Suprapubic skin (tissue), 4 donors: ENCODE results near the gene BRIP1.

Experiments used
- CTCF ChIP-seq, 2 donors: fragments of 200-600 bp in 1 of 2; fragments of 450-650 bp in 1 of 2; sonication (generic) in 1 of 2; IDR thresholded peaks; one replicate each; pipeline ENCODE4 v1.5.1; 2016 to 2019; ENCODE audit warnings: antibody characterized with exemption in 2 of 2, mild to moderate bottlenecking in 1 of 2, moderate library complexity in 1 of 2
- EP300 ChIP-seq: sonication (generic); formaldehyde crosslinking; IDR thresholded peaks from one replicate; pipeline ENCODE4 v1.6.1; 2017; ENCODE audit warnings: antibody characterized with exemption
- POLR2A ChIP-seq, 2 donors: fragments of 450-650 bp; IDR thresholded peaks; one replicate each; pipeline ENCODE4 v1.6.1; 2017; ENCODE audit warnings: antibody characterized with exemption in 2 of 2, mild to moderate bottlenecking in 2 of 2, moderate library complexity in 2 of 2
- POLR2AphosphoS5 ChIP-seq, 3 donors: sonication (generic); formaldehyde crosslinking; IDR thresholded peaks; one replicate each; pipeline ENCODE4 v1.6.1; 2017; ENCODE audit warnings: antibody characterized with exemption in 3 of 3

DNA sequence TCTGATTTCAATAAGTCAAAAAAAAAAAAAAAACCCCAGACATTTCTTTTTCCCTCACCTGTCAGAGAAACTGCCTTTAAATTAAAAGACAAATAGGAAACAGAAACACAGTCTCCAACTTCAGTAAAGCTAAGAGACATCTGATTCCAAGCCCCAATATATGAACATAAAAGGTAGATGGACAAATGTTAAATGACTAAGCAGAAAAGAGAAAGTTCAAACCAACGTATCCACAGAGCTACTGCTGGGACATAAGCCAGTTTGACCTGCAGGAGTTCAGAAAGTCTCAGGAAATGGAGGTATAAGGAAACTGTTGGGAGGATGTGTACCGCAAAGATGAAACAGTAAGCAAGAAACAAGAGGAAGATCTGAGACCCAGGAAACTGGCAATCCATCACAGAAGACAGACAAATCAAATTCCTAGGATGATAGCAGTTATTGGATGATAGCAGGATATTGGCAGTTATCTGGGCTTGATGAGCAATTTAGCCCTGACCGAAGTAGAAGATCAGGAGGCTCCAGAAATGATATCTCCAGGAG lies 135.0 kb downstream of the BRIP1 start:
- TF ChIP-seq CTCF (IDR thresholded peaks at IDR 0.05) = no peak
- TF ChIP-seq POLR2AphosphoS5 (IDR thresholded peaks at IDR 0.05) = no peak
- no peak for TF ChIP-seq EP300
- no peak for TF ChIP-seq POLR2A (IDR thresholded peaks at IDR 0.05)
